Panc1 (cell line): Measurements from ENCODE around the gene CHMP1B. TPM values are rescaled to one million over a fixed set of nuclear protein-coding genes. Genes with fewer than 3 reads are reported as not detected.

Experiments used
- ATAC-seq: fragments of 200-7000 bp; cut with Tn5 transposase; 2 replicates; pipeline ENCODE4 v1.9.1; 2020; ENCODE audit warnings: mild to moderate bottlenecking, moderate library complexity
- BruUV-seq: library from RNA; stranded (reverse); fragments of 400-500 nt; replicated peaks from 2 replicates; lab custom pipeline; 2021; lab: Mats Ljungman, UMichigan
- CTCF ChIA-PET: fragments of 300-600 bp; sonication (Branson Sonifier 250); formaldehyde crosslinking; loops from one replicate; lab custom pipeline; 2022; ENCODE audit warnings: antibody characterized with exemption; lab: Charles Lee
- POLR2A ChIA-PET: fragments of 300-600 bp; sonication (Branson Sonifier 250); formaldehyde crosslinking; loops from one replicate; lab custom pipeline; 2022; ENCODE audit warnings: antibody characterized with exemption; lab: Charles Lee
- DNase-seq: peaks from one replicate; pipeline ENCODE4 v3.0.0-alpha.2; 2010; ENCODE audit warnings: low read depth, low spot score
- H3K27ac ChIP-seq: 2 replicates; pipeline ENCODE4 v1.5.1; 2011; ENCODE audit warnings: mild to moderate bottlenecking, low read length, inconsistent platforms
- H3K27me3 ChIP-seq: fragments of 200-500 bp; sonication (Bioruptor generic); 2 replicates; pipeline ENCODE4 v1.6.0; 2014; ENCODE audit warnings: low read length, inconsistent platforms; ENCODE audit not compliant: control insufficient read depth, insufficient read depth
- H3K36me3 ChIP-seq: fragments of 200-500 bp; sonication (Bioruptor generic); 2 replicates; pipeline ENCODE4 v1.5.1; 2014; ENCODE audit warnings: inconsistent platforms, mild to moderate bottlenecking, low read length, moderate library complexity; ENCODE audit not compliant: control insufficient read depth, insufficient read depth
- H3K4me1 ChIP-seq: 2 replicates; pipeline ENCODE4 v1.5.1; 2011; ENCODE audit warnings: inconsistent platforms, mild to moderate bottlenecking, low read length, moderate library complexity; ENCODE audit not compliant: control insufficient read depth, insufficient read depth
- H3K4me3 ChIP-seq, 2 experiments: 2 replicates each; pipeline ENCODE4 v1.5.1; 2011 to 2012; ENCODE audit warnings: low read depth in 2 of 2, low read length in 2 of 2, mild to moderate bottlenecking in 2 of 2, inconsistent platforms in 1 of 2, moderate library complexity in 1 of 2
- H3K9me3 ChIP-seq: fragments of 200-500 bp; sonication (Bioruptor generic); 2 replicates; pipeline ENCODE4 v1.5.1; 2014; ENCODE audit warnings: low read depth, mild to moderate bottlenecking, inconsistent platforms, low read length, moderate library complexity; ENCODE audit not compliant: control insufficient read depth, insufficient read depth
- CTCF ChIP-seq: fragments of 450-650 bp; IDR thresholded peaks from 2 replicates; pipeline ENCODE4 v1.5.1; 2017; ENCODE audit warnings: mild to moderate bottlenecking
- POLR2AphosphoS5 ChIP-seq: IDR thresholded peaks from 2 replicates; pipeline ENCODE4 v1.6.1; 2012; ENCODE audit warnings: mild to moderate bottlenecking, low read depth, low read length, moderate library complexity
- REST ChIP-seq, 2 experiments: IDR thresholded peaks; 2 replicates each; pipeline ENCODE4 v1.6.1; 2011 to 2012; ENCODE audit warnings: low read depth in 2 of 2, control low read depth in 1 of 2, low read length in 1 of 2, mild to moderate bottlenecking in 1 of 2, moderate library complexity in 1 of 2; ENCODE audit not compliant: insufficient read depth in 1 of 2
- SIN3A ChIP-seq: IDR thresholded peaks from 2 replicates; pipeline ENCODE4 v1.6.1; 2012; ENCODE audit warnings: low read depth, mild to moderate bottlenecking, low read length, moderate library complexity, borderline replicate concordance; ENCODE audit not compliant: insufficient read depth
- TCF7L2 ChIP-seq: IDR thresholded peaks from 2 replicates; pipeline ENCODE4 v1.6.1; 2011; ENCODE audit warnings: mild to moderate bottlenecking, low read depth, low read length, inconsistent platforms
- in situ Hi-C: cut with HindIII; loops from 2 replicates; pipeline ENCODE4 v1.10.0; 2016; ENCODE audit warnings: low sequenced_read_pairs, low pct_unique_long_range_greater_than_20kb
- intact Hi-C: fragments of 100-400 bp; cut with micrococcal nuclease; formaldehyde crosslinking; loops from one replicate; pipeline ENCODE4 v1.10.0; 2022; ENCODE audit not compliant: unreplicated experiment
- total RNA-seq: library from RNA; stranded (reverse); gene quantifications from one replicate; pipeline ENCODE4 v1.2.1, GENCODE V29; 2021; ENCODE audit not compliant: unreplicated experiment

The CHMP1B gene
- total RNA-seq, 1 experiment from 2014 or later: 17.1 TPM

GRCh38 chr18:11884396-11885030 is 33.3 kb downstream of the CHMP1B start:
- intact Hi-C loops (no loop called here), in situ Hi-C loops (no loop called here)
- no peaks in the 10 kb centered on the region for H3K9me3 ChIP-seq
- DNase-seq: no peak
- CTCF ChIA-PET: no interaction called here
- no peak for TF ChIP-seq REST (IDR thresholded peaks at IDR 0.05; ENCODE audit: insufficient read depth in 1 of 2, low read depth in 2 of 2, low read length in 1 of 2)
- POLR2A ChIA-PET: no interaction called here
- no peaks in the 10 kb centered on the region for H3K27me3 ChIP-seq
- no peak overlapping the region for H3K4me3 ChIP-seq
- ATAC-seq: no peak
- BruUV-seq: no TSS peak
- H3K36me3 ChIP-seq: no peaks in the 10 kb centered on the region
- H3K4me1 ChIP-seq: no peaks in the 10 kb centered on the region
- no peak overlapping the region for H3K27ac ChIP-seq

DNA sequence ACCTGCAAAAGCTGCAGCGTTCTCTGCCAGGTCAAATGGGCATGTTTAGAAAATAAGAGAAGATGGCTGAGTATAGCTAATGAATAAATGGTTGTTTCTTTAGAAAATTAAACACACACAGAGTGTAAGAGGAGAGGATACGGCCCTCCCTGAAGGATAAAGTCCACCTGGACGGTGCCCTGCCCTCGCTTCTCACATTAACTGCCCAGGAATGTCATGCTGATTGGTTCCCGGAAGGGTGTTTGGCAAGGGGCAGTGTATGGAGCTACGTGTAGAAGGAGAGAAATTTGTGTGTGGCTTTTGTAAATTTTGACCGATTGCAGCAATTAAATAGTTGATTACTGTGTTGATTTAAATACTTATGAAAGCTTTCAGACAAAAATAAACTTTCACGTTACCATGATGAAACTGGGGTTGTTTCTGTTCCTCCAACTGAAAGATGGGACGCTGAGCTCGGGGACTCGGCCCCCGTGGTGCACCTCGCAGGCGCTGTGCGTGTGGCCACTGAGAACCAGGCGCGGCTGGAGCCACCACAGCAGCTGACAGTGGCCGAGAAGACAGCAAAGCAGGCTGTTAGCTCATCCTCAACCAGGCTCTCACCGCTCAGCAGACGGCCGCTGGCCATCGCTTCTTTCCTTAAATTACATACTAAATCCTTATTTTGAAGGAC is 34.2 kb downstream of the CHMP1B start:
- no TSS peak for BruUV-seq
- Histone ChIP-seq H3K4me1 (no peaks in the 10 kb centered on the region), H3K27ac (no peak overlapping the region), H3K4me3 (no peak overlapping the region), H3K9me3 (no peaks in the 10 kb centered on the region), H3K36me3 (no peaks in the 10 kb centered on the region), H3K27me3 (no peaks in the 10 kb centered on the region)
- DNase-seq (no peak), ATAC-seq (no peak)
- CTCF ChIA-PET: no interaction called here
- TF ChIP-seq TCF7L2 (no peak), CTCF (no peak), REST (IDR thresholded peaks at IDR 0.05; ENCODE audit: insufficient read depth in 1 of 2, low read depth in 2 of 2, low read length in 1 of 2) (no peak), POLR2AphosphoS5 (no peak), SIN3A (no peak)
- POLR2A ChIA-PET: no interaction called here
- intact Hi-C loops: no loop called here
- in situ Hi-C loops: no loop called here
